HuH-7.5 (cell line): ENCODE measurements around the gene SCUBE2.

ENCODE experiments used
- DNase-seq: peaks from one replicate; pipeline ENCODE4 v3.0.0; 2011; ENCODE audit warnings: low spot score

The SCUBE2 gene

DNA sequence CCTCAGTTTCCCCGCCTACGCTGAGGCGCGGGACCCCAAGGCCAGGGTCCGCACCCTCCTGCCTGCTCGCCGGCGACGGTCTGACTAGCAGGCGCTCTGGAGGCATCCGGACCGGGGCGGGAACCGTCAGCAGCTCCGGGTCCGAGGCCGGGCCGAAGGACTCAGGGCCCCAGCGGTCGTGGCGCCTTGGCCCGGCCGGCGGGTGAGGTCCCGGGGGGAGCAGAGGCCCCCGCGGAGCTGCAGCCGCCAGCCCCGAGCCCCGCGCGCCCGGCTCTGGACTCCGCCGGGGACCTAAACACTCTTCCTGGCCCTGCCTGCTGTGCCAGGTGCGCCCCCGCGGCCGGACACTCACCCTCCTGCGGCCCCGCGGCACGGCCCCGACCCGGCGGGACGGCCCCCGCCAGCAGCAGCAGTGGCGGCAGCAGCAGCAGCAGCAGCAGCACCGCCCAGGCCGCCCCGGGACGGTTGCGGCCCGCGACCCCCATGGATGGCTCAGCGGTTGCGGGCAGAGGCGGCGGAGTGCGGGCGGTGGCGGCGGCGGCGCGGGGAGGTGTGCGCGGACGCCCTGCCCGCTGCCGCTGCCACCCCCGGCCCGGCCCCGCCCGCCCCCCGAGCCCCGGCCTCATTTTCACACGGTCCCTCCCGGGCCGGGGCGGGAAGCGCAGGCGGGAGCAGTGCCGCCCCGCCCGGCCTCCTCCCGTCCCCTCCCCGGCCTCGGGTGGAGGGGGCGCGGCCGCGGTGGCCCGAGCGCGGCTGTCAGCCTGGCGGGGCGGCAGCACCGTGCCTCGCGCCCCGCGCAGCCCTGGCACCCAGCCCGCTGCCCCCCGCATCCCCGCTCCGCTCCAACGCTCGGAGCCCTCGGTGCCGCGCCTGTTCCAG, at the start of gene SCUBE2:
SCUBE2 (minus strand) TSS at position 556 of the 879 bp plus-strand sequence; CDS start at position 485, 71 bp downstream.
- peak; percentile 34 for DNase-seq

DNA sequence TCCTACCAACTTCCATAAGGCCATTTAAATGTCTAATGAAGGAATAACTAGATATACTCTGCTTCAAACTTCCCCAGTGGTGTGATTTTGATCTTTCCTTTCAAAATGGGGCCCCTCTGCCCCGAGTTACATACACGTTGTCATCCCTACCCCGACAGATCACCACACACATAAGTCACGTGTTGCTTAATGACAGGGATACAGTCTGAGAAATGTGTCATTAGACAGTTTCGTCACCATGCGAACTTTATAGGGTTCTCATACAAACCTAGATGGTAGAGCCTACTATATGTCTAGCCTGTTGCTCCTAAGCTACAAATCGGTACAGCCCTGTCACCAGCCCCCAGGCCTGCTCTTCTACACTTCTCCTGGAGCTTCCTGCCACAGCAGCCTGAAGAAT, 49.8 kb upstream of the SCUBE2 start:
- DNase-seq, result no peak

DNA sequence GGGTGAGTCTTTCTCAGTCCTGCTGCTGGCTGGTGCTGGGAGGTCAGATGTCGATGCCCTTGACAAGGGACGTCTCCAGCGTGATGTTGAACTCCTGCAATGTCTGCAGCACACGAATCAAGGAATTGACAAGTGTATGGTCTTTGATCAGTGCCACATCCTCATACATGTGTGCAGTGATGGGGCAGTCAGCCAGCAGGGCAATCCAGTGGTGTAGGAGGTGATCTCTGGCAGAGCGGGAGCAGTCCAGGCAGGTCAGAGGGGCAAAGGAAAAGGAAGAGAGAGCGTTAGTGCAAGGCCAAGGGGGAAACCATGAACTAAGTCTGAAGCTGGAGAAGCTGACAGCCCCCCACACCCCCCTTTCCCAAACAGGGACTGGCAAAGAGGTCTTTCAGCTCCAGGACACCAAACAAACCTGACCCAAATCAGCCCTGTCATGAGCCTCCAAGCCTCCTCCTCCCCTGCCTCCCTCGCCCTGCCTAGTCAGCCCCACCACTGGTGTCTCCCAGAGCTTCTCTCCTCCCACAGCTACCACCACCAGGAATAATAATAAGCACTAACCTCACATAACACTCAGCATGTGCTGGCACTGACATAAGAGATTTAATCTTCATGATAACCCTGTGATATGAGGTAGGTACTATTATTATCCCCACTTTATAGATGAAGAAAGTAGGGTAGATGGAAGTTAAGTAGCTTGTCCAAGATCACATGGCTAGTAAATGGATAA, 48.4 kb upstream of the SCUBE2 start:
- no peak for DNase-seq

DNA sequence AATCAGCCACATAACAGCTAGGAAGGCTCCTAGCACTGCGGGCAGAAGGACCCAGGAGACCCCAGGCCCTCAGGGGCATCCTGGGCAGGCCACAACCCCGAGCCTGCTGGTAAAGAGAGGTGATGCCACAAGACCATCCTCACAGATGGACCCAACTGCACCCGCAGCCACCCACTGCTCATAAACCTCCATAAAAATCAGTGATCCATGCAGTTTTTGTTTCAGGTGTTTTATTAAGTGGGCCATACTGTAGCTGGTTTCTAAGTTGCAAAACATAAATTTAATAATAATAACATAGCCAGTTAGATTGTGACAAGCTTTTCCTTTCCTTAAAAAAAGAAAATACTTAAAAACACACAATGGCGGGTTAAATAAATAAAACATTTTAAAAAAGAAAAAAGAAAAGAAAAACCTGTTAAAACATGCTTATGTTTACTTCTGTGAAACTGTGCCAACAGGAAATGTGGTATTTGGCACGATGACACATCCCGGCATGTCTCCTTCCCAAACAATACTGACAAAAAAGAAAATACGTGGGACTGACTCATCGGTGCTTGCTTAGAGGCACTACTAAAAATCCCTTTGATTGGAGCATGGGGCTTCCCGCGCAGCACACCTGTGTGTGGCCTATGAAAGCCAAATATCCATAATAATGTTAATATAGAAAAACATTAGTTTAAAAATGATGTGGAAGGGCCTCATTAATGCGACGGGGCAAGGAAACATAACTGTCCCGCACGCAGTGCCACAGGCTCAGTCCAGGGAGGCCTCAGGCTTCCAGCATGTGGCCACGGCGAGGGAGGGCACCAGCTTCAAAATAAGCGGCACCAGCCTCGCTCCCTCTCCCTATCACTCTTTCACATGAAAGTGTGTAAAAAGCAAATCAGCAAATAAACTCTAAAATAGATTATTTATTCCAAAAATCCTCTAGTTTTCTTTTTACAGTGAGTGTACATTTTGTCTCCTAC, 47.5 kb upstream of the SCUBE2 start:
- no peak for DNase-seq

DNA sequence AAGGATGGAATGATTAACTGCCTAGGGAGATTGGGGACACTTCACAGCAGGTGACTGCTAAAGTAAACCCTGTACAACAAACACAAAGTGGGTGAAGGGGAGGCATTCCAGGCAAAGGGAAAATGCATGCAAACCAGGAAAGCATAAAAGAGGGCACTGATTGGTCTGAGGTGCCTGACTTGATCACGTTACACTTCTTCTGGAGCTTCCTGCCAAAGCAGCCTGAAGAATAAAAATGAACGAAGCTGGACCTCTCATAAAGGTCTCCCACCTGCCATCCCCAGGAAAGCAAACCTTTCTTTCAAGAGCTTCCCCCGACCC, 46.7 kb upstream of the SCUBE2 start:
- DNase-seq, result no peak

DNA sequence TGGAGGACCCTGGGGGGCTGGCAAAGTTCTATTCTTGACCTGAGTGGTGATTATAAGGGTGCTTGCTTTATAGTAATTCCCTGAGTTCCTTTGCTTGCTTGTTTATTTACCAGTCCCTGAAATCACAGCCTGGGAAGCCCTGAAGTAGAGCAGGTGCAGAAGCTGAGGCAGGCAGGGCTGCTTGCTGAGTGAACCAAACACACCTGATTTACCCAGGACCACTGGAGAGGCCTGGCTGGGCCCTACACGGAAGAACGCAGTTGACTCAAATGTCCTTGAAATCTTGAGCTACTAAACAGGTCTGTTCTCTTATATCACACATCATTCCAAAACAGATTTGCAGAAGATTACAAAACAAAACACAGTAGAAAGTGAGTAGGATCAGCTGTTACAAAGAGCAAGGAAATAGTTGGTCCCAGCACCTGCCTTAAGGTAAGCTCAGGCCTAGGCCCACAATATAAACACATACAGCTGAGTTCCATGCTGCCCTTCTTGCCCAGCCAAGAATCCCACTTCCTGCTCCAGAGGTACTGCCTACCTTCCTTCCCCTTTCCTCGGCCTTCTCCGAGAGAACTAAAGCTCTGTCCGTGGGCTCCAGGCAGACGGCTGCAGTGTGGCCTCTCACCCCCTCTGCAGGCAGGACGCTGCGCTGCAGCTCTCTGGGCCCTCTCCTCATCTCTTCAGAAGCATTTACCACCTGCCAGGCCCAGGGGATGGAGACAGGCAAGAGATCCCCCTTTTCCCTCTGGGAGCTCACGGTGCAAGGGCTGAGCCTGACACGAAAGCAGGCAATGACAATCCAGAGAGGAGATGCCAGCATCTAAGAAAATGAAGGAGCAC, 46.1 kb upstream of the SCUBE2 start:
- DNase-seq, result peak; percentile 49

DNA sequence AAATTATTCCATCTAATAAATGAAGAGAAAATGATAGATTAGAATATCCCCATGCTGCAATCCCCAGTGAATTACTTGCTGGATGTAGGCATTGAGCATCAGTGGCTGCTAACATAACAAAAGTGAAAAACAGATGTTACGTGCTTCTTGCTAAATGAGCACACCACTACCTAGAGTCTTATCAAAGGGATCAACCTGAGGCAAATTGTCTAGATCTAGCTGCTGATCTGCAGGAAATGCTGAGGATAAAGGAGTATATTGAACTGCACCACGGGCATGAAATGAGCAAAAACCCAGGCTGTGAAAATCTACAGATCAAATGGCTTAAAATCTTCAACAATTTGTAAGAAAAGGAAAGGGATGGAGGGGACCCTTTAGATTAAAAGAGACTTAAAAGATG, 45.3 kb upstream of the SCUBE2 start:
- DNase-seq, result no peak

DNA sequence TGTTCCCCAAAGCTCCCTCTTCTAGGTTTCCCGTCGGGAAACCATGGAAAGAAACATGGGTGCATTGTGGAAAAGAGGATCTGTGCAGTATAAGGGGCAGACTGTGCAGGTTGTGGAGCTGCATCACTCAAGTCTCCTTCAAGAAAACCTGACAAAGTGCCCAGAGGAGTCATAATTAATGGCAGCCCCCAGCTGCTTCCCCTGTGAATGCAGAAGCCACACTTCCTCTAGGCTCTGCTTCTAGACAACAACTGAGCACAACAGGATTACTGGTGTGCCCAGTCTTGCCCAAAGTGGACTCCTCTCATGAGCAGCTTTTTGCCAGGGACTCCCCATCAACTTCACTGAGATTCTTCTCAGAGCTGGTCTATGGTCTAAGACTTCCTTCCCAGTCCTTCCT, 42.6 kb upstream of the SCUBE2 start:
- DNase-seq, result no peak

DNA sequence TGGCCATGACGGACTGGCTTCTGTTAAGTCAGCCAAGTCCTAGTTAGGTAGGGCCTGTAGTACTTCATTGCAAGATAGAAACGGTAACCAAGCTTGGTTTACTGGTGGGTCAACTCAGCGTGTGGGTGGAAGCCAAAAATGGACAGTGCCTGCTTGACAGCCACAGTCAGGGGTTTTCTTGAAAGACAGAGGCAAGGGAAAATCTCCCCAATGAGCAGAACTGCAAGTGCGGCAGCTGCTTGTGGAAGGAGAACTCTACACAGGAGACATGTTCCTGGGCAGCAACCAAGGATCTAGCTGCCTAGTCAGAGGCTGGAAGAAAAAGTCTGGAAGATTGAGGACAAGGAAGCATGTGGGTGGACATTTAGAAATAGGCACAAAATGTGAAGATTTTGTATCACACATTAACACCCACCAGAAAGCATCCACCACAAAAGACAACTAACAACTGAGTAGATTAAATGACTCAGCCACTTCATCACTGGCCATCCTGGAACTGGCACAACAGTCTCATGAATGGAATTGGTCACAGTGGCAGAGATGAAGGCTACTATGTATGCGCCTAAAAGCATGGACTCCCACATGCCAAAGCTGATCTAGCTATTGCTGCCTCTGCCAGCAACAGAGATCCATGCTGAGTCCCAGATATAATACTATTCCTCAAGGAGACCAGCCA, 40.9 kb upstream of the SCUBE2 start:
- no peak for DNase-seq

DNA sequence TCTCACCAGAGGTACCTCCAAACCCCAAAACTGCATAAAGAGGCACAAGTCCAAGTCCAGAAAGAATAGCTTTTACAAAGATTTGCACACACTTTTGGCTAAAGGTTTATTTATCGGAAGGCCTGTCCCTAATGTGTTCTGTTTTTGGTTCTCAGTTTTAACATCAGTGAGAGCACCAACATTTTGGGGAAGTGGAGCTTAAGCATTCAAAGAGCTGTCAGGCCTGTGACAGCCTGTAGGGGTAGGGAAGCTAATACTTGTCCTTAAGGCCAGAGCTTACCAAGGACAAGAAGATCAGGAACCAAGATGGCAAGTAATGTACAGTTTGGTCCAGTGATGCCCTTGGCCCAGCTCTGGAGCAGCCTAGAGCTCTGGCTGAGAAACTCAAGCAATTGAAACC, 38.9 kb upstream of the SCUBE2 start:
- DNase-seq, result no peak

DNA sequence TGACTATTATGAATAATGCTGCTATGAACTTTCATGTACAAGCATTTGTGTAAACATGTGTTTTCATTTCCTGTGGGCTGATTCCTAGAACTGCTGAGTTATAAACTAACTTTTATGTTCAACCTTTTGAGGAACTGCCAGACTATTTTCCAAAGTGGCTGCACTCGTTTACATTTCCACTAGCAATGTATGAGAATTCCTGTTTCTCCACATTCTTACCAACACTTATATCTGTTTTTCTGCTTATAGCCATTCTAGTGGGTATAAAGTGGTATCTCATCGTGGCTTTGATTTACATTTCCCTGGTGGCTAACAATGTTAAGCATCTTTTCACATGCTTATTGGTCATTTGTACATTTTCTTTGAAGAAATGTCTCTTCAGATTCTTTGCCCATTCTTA, 35.2 kb upstream of the SCUBE2 start:
- DNase-seq, result no peak

DNA sequence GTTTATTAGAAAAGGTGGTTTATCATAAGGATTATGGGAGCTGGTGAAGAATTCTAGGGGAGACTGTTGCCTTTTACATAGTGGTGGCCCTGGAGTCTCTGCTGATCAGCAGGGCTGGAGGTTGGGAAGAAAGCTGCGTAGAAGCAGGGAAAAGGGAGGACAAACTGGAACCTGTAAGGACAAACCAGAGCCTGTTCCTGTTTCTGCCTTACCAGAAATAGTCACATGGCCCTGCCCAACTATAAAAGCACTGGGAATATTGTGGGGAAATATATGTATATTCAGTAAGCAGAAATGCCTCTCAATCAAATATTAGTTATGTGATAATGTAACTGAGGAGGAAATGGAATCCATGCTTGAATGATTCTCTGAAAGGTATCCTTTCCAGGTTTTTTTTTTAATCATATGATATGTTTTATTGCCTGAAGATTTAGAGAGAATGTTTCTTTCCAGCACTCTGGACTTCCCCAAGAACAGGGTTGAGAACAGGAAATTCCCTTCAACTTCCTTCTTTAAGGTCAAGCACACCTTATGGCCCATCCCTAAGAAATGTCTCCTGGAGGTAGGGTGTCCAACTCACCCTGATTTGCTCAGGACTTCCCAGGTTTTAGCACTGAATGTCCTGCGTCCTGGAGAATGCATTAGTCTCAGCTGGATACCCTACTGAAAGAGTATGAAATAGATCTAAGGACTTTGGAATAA, 33.9 kb upstream of the SCUBE2 start:
- DNase-seq, result no peak

DNA sequence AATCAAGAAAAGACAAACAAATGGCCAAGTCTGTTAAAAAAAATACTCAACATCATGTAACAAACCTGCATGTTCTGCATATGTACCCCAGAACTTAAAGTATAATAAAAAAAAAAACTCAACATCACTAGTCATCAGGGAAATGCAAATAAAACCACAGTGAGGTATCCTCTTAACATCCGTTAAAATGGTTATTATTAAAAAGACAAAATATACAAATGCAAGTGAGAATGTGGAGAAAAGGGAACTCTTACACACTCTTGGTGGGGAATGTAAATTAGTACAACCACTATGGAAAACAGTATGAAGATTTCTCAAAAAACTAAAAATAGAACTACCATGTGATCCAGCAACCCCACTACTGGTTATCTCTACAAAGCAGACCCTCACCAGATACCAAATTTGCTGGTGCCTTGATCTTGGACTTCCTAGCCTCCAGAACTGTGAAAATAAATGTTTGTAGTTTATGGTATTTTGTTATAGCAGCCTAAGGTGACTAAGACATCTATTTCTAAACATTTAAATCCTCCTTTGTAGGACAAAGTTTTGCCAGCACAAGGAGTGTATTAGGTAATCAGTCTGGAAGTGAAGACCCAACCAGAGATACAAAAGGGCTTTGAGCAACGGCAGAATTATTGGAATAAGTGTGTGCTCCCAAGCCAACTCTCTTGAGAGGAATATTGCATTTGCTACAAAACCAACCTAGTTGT, 32.4 kb upstream of the SCUBE2 start:
- no peak for DNase-seq

DNA sequence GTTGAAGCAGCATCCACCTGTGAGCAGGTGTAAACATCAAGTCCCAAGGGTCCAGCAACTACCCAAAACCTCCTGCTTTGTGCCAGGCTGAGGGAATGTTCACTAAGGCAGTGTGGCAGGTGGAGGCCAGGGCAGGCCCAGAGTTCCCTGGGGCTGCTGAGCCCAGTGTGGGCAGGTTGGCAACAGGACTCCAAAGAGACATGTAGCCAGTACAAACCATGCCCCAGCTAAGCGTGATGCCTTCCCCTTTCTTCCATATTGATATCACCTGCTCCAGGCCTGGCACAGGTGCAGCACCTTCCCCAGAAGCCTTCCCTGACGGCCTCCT, 30.0 kb upstream of the SCUBE2 start:
- DNase-seq, result no peak

DNA sequence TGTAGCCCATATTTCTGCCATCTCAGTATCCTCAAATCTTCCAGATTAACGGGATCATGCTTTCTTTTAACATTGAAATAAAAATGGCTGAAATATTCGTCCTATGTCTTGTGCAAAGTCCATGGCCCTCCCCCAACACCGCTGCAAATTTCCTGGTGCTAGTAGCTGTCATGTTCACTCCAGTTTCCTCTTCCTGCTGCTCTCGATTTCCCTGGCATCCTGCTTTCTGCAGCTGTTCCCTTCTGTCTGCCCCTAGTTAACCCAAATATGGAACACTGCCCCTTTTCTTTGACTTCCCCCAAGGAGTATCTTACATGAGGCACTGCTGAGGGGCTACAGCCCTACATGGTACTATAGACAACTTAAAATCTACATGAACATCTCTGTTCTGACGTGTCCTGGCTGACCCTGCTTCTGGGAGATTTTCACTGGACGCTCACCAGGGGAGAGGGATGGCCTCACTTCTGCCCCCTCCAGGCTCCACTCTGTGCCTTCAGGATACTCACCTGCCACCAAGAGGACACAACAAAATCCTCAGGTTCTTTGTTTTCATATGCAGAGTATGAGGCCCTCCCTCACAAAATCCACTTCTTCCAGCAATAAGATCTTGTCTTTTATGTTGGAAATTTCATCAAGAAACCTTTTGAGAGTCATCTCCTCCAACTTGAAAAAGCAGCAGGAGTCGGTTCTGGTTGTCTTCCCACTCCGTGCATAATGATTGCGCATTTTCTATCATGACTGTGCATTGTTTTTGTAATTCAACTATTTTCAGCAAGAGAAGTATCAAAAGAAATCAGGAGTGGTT, 29.5 kb upstream of the SCUBE2 start:
- no peak for DNase-seq

DNA sequence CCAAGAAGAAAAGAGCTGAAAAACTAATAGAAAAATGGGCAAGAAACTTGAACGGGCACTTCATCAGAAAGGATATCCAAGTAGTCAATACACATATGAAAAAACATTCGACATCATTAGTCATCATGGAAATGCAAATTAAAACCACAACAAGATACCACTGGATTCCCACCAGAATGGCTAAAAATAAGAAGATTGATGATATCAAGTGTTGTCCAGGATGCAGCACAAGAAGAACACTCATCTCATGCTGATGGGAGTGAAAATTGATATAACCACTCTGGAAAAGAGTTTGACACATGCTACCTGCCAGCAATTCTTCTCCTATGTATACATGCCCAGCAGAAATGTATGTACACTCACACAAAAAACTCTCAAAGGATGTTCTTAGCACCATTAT, 26.9 kb upstream of the SCUBE2 start:
- DNase-seq, result no peak

DNA sequence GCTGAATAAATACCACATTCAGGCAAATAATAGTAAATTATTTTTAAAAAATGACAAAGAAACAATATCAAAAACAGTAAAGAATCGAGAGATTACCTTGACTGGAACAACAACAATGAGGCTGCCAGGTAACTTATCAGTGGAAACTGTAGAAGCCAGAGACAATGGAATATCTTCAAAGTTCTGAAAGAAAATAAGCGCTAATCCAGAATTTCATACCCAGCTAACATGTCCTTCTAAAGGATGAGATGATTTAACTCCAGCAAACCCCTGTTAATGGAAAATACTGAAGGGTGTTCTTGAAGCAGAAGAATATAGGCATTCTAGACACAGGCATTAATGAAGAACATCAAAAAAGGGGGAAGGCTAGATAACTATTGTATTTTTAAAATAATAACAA, 20.7 kb upstream of the SCUBE2 start:
- DNase-seq, result no peak

DNA sequence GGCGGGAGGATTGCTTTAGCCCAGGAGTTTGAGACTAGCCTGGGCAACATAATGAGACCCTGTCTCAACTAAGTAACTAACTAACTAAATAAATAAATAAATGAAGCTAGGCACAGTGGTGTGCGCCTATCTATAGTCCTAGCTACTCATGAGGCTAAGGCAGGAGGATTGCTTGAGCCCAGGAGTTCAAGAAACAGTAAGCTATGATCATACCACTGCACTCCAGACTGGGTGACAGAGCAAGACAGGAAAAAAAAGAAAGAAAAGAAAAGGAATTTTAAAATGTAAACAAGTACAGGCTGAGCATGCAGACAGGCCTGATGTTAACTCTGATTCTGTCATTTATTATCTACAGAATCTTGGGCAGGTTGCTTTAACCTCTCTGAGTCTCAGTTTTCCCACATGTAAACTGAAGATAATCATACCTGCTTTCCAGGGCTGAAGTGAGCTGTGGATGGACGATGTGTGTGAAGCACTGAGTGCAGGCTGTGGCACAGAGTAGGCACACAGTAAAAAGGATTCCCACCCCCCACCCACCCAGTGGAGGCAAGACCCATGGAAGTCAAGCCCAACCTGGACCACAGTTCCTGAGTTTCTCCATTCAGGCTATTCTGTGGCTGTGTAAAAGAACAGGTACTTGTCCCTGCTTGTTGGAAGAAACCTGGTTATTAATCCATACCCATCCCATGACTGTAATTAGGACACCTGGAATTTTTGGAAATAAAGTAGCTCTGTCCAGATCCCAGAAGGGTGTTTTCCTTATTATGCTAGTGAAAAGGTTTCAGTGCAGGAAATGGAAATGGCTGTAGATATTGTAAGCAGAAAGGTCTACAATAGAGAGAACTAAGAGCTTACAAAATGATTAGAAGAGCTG, 18.7 kb upstream of the SCUBE2 start:
- DNase-seq, result no peak
